H1 (cell line): Measurements from ENCODE around the gene LIPT2. TPM values are rescaled to one million over a fixed set of nuclear protein-coding genes. Genes with fewer than 3 reads are reported as not detected.

ENCODE experiments used
- CTCF ChIA-PET: fragments of 300-600 bp; sonication (Branson Sonifier 250); formaldehyde crosslinking; loops from one replicate; lab custom pipeline; 2021; ENCODE audit not compliant: partially characterized antibody; lab: Charles Lee
- POLR2A ChIA-PET: fragments of 300-600 bp; sonication (Branson Sonifier 250); formaldehyde crosslinking; loops from one replicate; lab custom pipeline; 2021; ENCODE audit warnings: inconsistent platforms; ENCODE audit not compliant: partially characterized antibody; lab: Charles Lee
- DNase-seq, 2 experiments: peaks; one replicate each; pipeline versions ENCODE4 v3.0.0 to v3.0.0-alpha.2; 2010 to 2022; ENCODE audit warnings: low spot score in 2 of 2, low read depth in 1 of 2, mixed read lengths in 1 of 2
- FAIRE-seq: peaks from 2 replicates; lab custom pipeline; 2011; peaks lifted over from hg19 to GRCh38; lab: Jason Lieb, UNC
- H2AFZ ChIP-seq: 2 replicates; pipeline ENCODE4 v1.8.1; 2012; ENCODE audit warnings: low read length, inconsistent platforms
- H2AK5ac ChIP-seq: 2 replicates; pipeline ENCODE4 v1.6.1; 2013; ENCODE audit warnings: low read depth, low read length
- H2BK120ac ChIP-seq: replicated peaks from 2 replicates; pipeline ENCODE3; 2013; ENCODE audit warnings: low read depth, low read length, inconsistent platforms
- H2BK12ac ChIP-seq: 2 replicates; pipeline ENCODE4 v1.6.1; 2013; ENCODE audit warnings: low read depth, low read length
- H2BK15ac ChIP-seq: 2 replicates; pipeline ENCODE4 v1.6.1; 2013; ENCODE audit warnings: low read length
- H2BK20ac ChIP-seq: 2 replicates; pipeline ENCODE4 v1.6.1; 2013; ENCODE audit warnings: low read length
- H2BK5ac ChIP-seq: 2 replicates; pipeline ENCODE4 v1.6.1; 2013; ENCODE audit warnings: low read depth, low read length
- H3K14ac ChIP-seq: 2 replicates; pipeline ENCODE4 v1.6.1; 2013; ENCODE audit warnings: inconsistent platforms; ENCODE audit not compliant: insufficient read length
- H3K18ac ChIP-seq: 2 replicates; pipeline ENCODE4 v1.6.1; 2013; ENCODE audit warnings: low read length; ENCODE audit errors: extremely low read depth
- H3K23ac ChIP-seq: 2 replicates; pipeline ENCODE4 v1.6.1; 2013; ENCODE audit warnings: inconsistent platforms; ENCODE audit not compliant: insufficient read length
- H3K23me2 ChIP-seq: 2 replicates; pipeline ENCODE4 v1.6.1; 2013; ENCODE audit warnings: low read depth, low read length
- H3K27ac ChIP-seq: 2 replicates; pipeline ENCODE4 v1.6.1; 2011; ENCODE audit warnings: low read depth, low read length, inconsistent platforms
- H3K27me3 ChIP-seq, 4 experiments: replicated peaks in 1 of 4; 1 replicate in 1 of 4; 2 replicates in 3 of 4; pipeline versions ENCODE4 v1.6.1 to v1.8.1; 2011 to 2013; ENCODE audit warnings: low read length in 3 of 4, mild to moderate bottlenecking in 3 of 4, inconsistent platforms in 2 of 4, mixed read lengths in 2 of 4, moderate library complexity in 1 of 4; ENCODE audit not compliant: control insufficient read depth in 3 of 4, insufficient read depth in 3 of 4; ENCODE audit errors: extremely low read depth in 1 of 4
- H3K36me3 ChIP-seq, 4 experiments: 2 replicates each; pipeline versions ENCODE4 v1.6.1 to v1.8.1; 2011 to 2013; ENCODE audit warnings: mild to moderate bottlenecking in 4 of 4, low read length in 3 of 4, moderate library complexity in 2 of 4, control low read depth in 1 of 4, inconsistent platforms in 1 of 4; ENCODE audit not compliant: insufficient read depth in 4 of 4, control insufficient read depth in 2 of 4
- H3K4ac ChIP-seq: replicated peaks from 2 replicates; pipeline ENCODE3; 2013; ENCODE audit warnings: low read length, low read depth, mixed read lengths, inconsistent platforms; ENCODE audit not compliant: insufficient read length
- H3K4me1 ChIP-seq, 4 experiments: replicated peaks in 1 of 4; 1 replicate in 1 of 4; 2 replicates in 3 of 4; pipeline versions ENCODE4 v1.6.1 to v1.8.1; 2011 to 2013; ENCODE audit warnings: low read length in 3 of 4, inconsistent platforms in 2 of 4, mixed read lengths in 1 of 4; ENCODE audit not compliant: insufficient read depth in 4 of 4, control insufficient read depth in 3 of 4
- H3K4me2 ChIP-seq, 2 experiments: 2 replicates each; pipeline versions ENCODE4 v1.6.1 to v1.8.1; 2011 to 2013; ENCODE audit warnings: low read depth in 2 of 2, low read length in 2 of 2, control low read depth in 1 of 2, inconsistent platforms in 1 of 2, mild to moderate bottlenecking in 1 of 2; ENCODE audit not compliant: insufficient read depth in 1 of 2
- H3K4me3 ChIP-seq, 4 experiments: fragments of 200-600, 300-600 bp in 1 of 4; sonication (generic), shearing (Covaris generic), sonication (Bioruptor Twin) in 1 of 4; 2 replicates each; pipeline versions ENCODE4 v1.5.1 to v1.8.1; 2011 to 2016; ENCODE audit warnings: low read length in 4 of 4, low read depth in 3 of 4, control low read depth in 2 of 4, inconsistent platforms in 2 of 4, mild to moderate bottlenecking in 2 of 4, mixed read lengths in 1 of 4, moderate library complexity in 1 of 4; ENCODE audit not compliant: insufficient read depth in 2 of 4; ENCODE audit errors: extremely low read depth in 1 of 4
- H3K56ac ChIP-seq: replicated peaks from 2 replicates; pipeline ENCODE3; 2013; ENCODE audit warnings: low read depth, mild to moderate bottlenecking, mixed read lengths, low read length, inconsistent platforms; ENCODE audit not compliant: insufficient read length
- H3K79me1 ChIP-seq: 2 replicates; pipeline ENCODE4 v1.6.1; 2013; ENCODE audit warnings: low read depth, low read length, control low read depth
- H3K79me2 ChIP-seq, 2 experiments: 2 replicates each; pipeline versions ENCODE4 v1.6.1 to v1.8.1; 2012 to 2013; ENCODE audit warnings: low read length in 2 of 2, mild to moderate bottlenecking in 2 of 2, inconsistent platforms in 1 of 2; ENCODE audit not compliant: insufficient read depth in 2 of 2, control insufficient read depth in 1 of 2
- H3K9ac ChIP-seq, 4 experiments: replicated peaks in 1 of 4; 1 replicate in 1 of 4; 2 replicates in 3 of 4; pipeline versions ENCODE4 v1.6.1 to v1.8.1; 2011 to 2013; ENCODE audit warnings: low read depth in 3 of 4, low read length in 3 of 4, control low read depth in 2 of 4, mild to moderate bottlenecking in 2 of 4, moderate library complexity in 2 of 4, inconsistent platforms in 1 of 4; ENCODE audit errors: extremely low read depth in 1 of 4
- H3K9me3 ChIP-seq, 2 experiments: 2 replicates each; pipeline versions ENCODE4 v1.6.1 to v1.8.1; 2012 to 2013; ENCODE audit warnings: mild to moderate bottlenecking in 2 of 2, moderate library complexity in 2 of 2, control low read depth in 1 of 2, inconsistent platforms in 1 of 2, low read depth in 1 of 2, low read length in 1 of 2, mixed read lengths in 1 of 2; ENCODE audit not compliant: insufficient read depth in 2 of 2
- H4K20me1 ChIP-seq, 2 experiments: replicated peaks in 1 of 2; 2 replicates each; pipeline versions ENCODE3 to v1.8.1; 2011 to 2013; ENCODE audit warnings: inconsistent platforms in 2 of 2, low read length in 2 of 2, mild to moderate bottlenecking in 1 of 2; ENCODE audit not compliant: insufficient read depth in 2 of 2, control insufficient read depth in 1 of 2
- H4K5ac ChIP-seq: 2 replicates; pipeline ENCODE4 v1.6.1; 2013; ENCODE audit warnings: low read length, low read depth, mixed read lengths, inconsistent platforms; ENCODE audit not compliant: insufficient read length
- H4K8ac ChIP-seq: 2 replicates; pipeline ENCODE4 v1.8.0; 2013; ENCODE audit warnings: mild to moderate bottlenecking, moderate library complexity, low read length, inconsistent platforms; ENCODE audit not compliant: insufficient read depth; ENCODE audit errors: extremely low read depth
- H4K91ac ChIP-seq: replicated peaks from 2 replicates; pipeline ENCODE3; 2013; ENCODE audit warnings: low read length, mixed read lengths, inconsistent platforms; ENCODE audit not compliant: insufficient read length
- CEBPB ChIP-seq: IDR thresholded peaks from 2 replicates; pipeline ENCODE4 v1.6.1; 2012; ENCODE audit warnings: low read depth, low read length
- CHD1 ChIP-seq: IDR thresholded peaks from 2 replicates; pipeline ENCODE4 v1.6.1; 2012; ENCODE audit warnings: low read depth, low read length, improper control_type of control experiment
- CTCF ChIP-seq, 3 experiments: IDR thresholded peaks; 1 replicate in 2 of 3; 2 replicates in 1 of 3; pipeline versions ENCODE4 v1.5.1 to v1.6.1; 2011; ENCODE audit warnings: low read length in 3 of 3, mild to moderate bottlenecking in 3 of 3, inconsistent platforms in 2 of 3, low read depth in 1 of 3, moderate library complexity in 1 of 3; ENCODE audit not compliant: insufficient read depth in 1 of 3; ENCODE audit errors: control extremely low read depth in 1 of 3
- FOSL1 ChIP-seq: IDR thresholded peaks from 2 replicates; pipeline ENCODE4 v1.6.1; 2011; ENCODE audit warnings: mild to moderate bottlenecking, low read depth, low read length, moderate library complexity; ENCODE audit not compliant: insufficient read depth
- GTF2F1 ChIP-seq: IDR thresholded peaks from 2 replicates; pipeline ENCODE4 v1.6.1; 2012; ENCODE audit warnings: low read depth, low read length, improper control_type of control experiment, borderline replicate concordance
- JUN ChIP-seq: IDR thresholded peaks from 2 replicates; pipeline ENCODE4 v1.6.1; 2011; ENCODE audit warnings: low read depth, mild to moderate bottlenecking, improper control_type of control experiment, low read length
- POLR2AphosphoS5 ChIP-seq: IDR thresholded peaks from 2 replicates; pipeline ENCODE4 v1.6.1; 2011; ENCODE audit warnings: low read depth, low read length
- POU5F1 ChIP-seq: IDR thresholded peaks from 2 replicates; pipeline ENCODE4 v1.6.1; 2011; ENCODE audit warnings: low read depth, mild to moderate bottlenecking, low read length, moderate library complexity
- SP1 ChIP-seq: IDR thresholded peaks from 2 replicates; pipeline ENCODE4 v1.6.1; 2011; ENCODE audit warnings: low read depth, low read length
- WGBS, 2 experiments: shearing (Covaris generic) in 1 of 2; methylation state at CpG; one replicate each; pipeline versions ENCODE4 v1.1.6 to v1.1.7; 2013 to 2015; ENCODE audit warnings: low lambda C conversion rate in 2 of 2, mixed read lengths in 2 of 2, inconsistent platforms in 1 of 2, low coverage in 1 of 2, missing lambda C conversion rate in 1 of 2; ENCODE audit not compliant: insufficient replicate concordance in 2 of 2, insufficient coverage in 1 of 2, insufficient read length in 1 of 2; ENCODE audit errors: extremely low coverage in 1 of 2, missing lambda C conversion rate in 1 of 2; 5-methylcytosine and 5-hydroxymethylcytosine counted together
- polyA plus RNA-seq, 7 experiments: library from polyadenylated mRNA; depleted of rRNA in 3 of 7; stranded (reverse) in 5 of 7; unstranded in 2 of 7; fragments of >200 nt in 5 of 7; fragments of 200-250 nt in 2 of 7; gene quantifications; 1 replicate in 5 of 7; 2 replicates in 1 of 7; 4 replicates in 1 of 7; pipeline versions ENCODE4 v1.2.1 to v1.2.3, GENCODE V29; 2011 to 2013; ENCODE audit warnings: missing spikeins in 2 of 7, mixed read lengths in 2 of 7
- total RNA-seq: library from RNA; stranded (reverse); fragmentation: NEBNext Ultra II Directional; extraction: Animal tissue kit (Norgen Biotek cat#: 25700); gene quantifications from 2 replicates; pipeline ENCODE4 v1.2.1, GENCODE V29; 2021

Gene LIPT2
- total and polyA plus RNA-seq, 2 of the 8 experiments (the other 6 are each of a cell fraction or from before 2014, with no cell fraction given): 6.4 to 16.7 TPM

- Histone ChIP-seq H3K4me1 (no peaks in the 10 kb centered on the region), H3K4ac (no peak overlapping the region), H3K27me3 (no peaks in the 10 kb centered on the region), H3K23ac (no peak overlapping the region), H2AFZ (no peak overlapping the region), H4K91ac (no peak overlapping the region), H2BK120ac (no peak overlapping the region), H3K4me2 (no peak overlapping the region), H3K23me2 (no peaks in the 10 kb centered on the region), H3K36me3 (no peaks in the 10 kb centered on the region), H4K20me1 (no peaks in the 10 kb centered on the region), H2BK20ac (no peak overlapping the region), H2BK5ac (no peak overlapping the region), H3K18ac (no peak overlapping the region), H2BK12ac (no peak overlapping the region), H3K79me2 (no peaks in the 10 kb centered on the region), H3K27ac (no peak overlapping the region), H3K9me3 (peaks cover 8 to 12% of the 10 kb centered on the region in 2 experiments), H3K9ac (no peak overlapping the region), H3K14ac (no peak overlapping the region), H2AK5ac (no peak overlapping the region), H4K5ac (no peak overlapping the region), H3K4me3 (no peak overlapping the region), H2BK15ac (no peak overlapping the region), H3K79me1 (no peaks in the 10 kb centered on the region), H3K56ac (no peak overlapping the region), H4K8ac (no peak overlapping the region)
- no peak for TF ChIP-seq GTF2F1
- TF ChIP-seq JUN: no peak
- no peak for TF ChIP-seq POU5F1
- TF ChIP-seq CTCF (IDR thresholded peaks at IDR 0.05; ENCODE audit: control extremely low read depth in 1 of 3, insufficient read depth in 1 of 3, low read depth in 1 of 3, low read length in 3 of 3): no peak
- no peak for TF ChIP-seq CHD1
- no peak for TF ChIP-seq FOSL1
- TF ChIP-seq CEBPB: no peak
- no peak for TF ChIP-seq POLR2AphosphoS5
- no peak for TF ChIP-seq SP1
- ChIA-PET CTCF (interaction anchor here (1.1 to 2.0 kb wide), 2 partner anchors 54 to 185 kb away, joined by 3 to 8 read pairs; no protein-coding TSS in a partner anchor), POLR2A (interaction anchor here (0.6 kb wide), 2 partner anchors 13 to 399 kb away, joined by 3 read pairs; partner anchors contain the start of gene LIPT2)
- WGBS, 2 experiments: 93% methylated on average over 1 of the region's 1 CpG; no CpG with 5 or more reads in 1 of the 2 experiments
- no peak for DNase-seq
- no peak for FAIRE-seq
These were observed 13.3 kb upstream of the LIPT2 start for GRCh38 chr11:74506823-74507222.
